NCI-H226 (cell line): ENCODE measurements around the gene GPD2.
"Not testable (repeated sequence)": the region's sequence is repeated elsewhere in the genome, so short reads cannot be mapped to it uniquely, and the experiment has no call there.

ENCODE experiments used
- DNase-seq: peaks from one replicate; pipeline ENCODE4 v3.0.0-alpha.2; 2015

Gene GPD2

DNA sequence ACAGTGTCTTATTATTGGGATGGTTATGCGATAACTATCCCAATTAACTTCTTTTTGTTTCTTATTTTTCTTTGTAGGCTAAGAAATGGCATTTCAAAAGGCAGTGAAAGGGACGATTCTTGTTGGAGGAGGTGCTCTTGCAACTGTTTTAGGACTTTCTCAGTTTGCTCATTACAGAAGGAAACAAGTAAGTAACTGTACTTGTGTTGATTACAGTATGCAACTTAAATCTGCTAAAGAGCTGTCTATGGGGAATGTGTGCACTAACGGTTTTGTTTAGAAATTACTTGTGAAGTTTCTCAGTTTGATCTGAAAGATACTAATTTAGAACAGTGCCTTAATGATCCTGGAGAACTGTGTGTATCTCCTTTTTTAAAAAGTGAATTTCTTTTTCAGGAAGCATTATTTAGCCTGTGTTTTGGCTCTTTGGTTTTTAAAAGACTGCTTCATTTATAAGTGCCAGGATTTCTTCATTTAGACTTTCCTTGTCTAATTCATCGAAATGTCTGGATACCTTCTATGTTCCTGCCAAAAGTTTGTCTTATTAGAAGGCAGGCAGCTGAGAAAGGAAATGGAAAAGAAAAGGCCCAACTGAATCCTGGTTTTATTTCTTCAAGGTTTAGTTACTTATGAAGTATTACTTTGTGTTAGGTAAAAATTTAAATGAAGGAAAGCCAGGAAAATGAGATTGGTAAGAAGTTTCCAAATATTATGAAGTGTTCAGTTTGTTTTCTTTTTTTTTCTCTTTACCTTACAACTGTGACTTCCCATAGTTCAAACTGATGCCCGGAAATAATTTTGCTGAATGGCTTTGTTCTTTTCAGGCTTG is 40.1 kb downstream of the GPD2 start:
- DNase-seq = no peak

DNA sequence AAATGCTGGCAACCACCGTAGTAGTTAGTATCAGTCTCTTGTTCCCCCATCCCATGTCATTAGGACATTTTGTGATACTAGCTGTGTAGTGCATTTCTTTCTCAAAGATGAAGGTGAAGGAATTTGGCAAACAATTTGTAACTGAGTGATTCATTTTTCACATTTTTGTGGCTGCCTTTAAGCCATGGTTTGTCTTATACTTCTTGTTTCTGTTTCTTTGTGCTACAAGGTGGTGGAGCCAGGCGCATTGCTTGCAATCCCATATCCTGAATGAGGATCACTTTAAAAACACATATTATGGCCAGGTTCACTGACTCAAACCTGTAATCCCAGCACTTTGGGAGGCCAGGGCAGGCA is 40.6 kb downstream of the GPD2 start:
- peak; percentile 69 for DNase-seq

DNA sequence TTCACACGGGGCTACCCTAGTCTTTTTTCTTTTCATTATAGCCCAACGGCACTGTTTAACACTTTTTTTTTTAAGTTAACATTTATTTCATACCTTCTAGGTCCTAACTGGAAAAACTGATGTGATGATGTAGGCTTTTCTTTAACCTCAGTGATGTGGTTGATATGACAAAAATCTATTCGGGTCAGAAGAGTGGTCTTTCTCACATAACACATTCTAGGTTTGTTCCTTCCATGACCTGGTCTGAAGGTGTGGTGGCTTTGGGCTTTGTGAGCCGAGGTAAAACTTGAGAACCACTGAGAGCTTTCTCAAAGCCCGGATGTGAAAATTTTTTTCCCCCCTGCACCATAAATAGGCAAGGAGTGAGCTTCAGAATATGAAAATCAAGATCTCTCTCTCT is 44.2 kb downstream of the GPD2 start:
- no peak for DNase-seq

DNA sequence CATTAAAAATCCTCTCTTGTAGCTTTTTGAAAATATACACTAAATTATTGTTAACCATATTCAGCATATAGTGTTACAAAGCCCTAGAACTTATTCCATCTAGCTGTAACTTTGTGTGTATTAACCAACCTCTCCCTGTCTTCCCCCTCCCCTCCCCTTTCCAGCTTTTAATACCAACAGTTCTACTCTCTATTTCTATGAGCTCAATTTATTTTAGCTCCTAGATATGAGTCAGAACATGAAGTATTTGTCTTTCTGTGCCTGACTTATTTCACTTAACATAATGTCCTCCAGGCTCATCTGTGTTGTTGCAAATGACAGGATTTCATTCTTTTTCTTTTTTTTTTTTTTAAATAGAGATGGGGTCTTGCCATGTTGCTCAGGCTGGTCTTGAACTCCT is 45.1 kb downstream of the GPD2 start:
- DNase-seq = no peak

DNA sequence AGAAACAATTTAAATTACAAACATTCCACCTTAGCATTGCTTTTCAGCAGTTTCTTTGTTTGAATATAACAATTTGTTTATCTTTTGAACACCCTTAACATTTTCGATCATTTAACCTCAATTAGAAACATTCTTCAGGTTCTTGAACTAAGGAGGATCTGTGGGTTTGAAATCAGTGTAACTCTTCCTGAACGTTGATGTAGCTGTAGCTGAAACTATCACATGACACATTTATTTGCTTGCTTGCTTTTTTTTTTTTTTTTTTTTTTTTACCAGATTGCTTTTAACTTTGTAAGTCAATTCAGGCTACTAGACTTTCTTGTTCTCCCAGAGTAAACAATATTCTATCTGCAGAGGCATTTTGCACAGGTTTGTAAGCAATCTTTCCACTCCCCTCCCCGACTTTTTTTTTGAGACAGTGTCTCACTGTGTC is 47.6 kb downstream of the GPD2 start:
- DNase-seq = no peak

DNA sequence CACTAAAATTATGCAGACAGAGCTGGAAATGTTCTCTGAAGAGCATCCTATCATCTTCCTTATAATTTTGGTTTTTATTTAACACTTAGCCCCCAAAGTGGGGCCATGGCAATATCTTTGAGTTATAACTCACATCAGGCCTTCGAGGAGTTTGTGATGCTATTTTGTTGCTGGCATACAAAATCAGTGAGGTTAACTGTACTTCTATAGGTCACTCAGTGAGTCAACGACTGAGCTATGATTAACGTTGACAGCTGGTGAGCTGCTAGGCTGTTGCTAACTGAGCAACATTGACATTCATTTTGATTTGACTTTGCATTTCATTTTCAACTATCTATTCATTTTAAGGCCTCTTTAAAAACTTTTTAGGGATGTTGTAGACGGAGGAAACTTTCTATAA is 50.0 kb downstream of the GPD2 start:
- DNase-seq = peak; percentile 46

DNA sequence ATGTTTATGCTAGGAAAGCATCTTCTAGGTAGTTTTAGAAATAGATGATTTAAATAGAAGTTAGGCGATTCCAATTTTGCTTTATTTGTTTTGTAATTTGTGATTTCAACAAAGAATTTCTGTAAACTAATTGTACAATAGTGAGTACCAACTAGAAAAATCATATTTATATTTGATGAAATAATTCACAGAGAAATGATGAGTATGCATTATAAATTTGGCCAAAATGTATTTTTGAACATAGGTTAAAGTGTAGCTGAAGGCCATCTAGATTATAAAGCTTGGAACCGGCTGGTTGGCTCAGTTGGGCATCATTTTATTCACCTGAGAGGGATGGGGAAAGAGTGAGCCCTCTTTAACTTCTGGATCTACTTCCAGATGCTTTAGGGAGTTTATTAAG is 50.4 kb downstream of the GPD2 start:
- DNase-seq = no peak

DNA sequence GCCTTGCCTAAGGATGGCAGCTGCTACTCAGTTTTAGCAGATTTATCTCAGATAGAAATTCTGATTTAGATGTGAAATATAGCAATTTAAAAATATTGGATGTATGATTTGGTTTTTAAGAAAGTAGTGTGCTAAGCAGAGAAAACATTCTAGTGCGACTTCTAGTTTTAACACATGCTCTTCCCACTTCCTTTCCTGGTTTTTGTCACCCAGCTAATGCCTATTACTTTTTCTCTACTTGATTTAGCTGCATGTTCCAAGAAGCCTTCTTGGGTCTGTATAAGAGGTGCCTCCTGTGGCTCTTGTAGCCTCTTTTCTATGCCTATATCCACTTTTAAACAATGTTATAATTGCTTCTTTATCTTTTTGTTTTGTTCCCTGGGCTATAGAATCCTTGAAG is 53.0 kb downstream of the GPD2 start:
- no peak for DNase-seq

DNA sequence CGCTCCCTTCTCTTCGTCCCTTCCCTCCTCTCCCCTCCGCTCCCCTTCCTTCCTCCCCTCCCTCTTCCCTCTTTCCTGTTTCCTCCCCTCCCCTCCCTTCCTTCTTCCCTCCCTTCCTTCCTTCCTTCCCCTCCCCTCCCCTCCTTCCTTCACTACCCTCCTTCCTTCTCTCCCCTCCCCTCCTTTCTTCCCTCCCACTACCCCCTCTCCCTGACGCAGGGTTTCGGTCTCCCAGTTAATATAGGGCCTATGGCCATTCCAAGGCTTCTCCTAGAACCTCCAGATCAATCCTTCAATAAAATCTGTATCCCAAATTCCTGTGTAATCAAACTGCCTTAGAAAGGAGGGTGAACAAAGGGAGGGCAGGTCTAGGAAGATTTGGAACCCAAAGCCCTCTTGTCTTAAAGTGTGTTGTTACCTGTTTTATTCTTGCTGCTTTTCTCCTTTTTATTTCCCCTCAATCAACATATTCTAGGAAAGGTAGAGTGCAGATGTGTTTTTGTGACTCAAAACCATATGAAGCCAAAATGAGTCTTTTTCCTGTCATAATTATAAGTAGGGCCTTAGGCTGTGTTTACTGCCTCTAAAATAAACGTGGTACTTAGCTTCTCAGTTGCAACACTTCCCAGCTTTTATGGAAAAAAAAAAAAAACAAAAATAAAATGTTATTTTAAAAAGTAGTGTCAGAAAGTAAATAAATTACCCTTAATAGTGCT is 53.7 kb downstream of the GPD2 start:
- DNase-seq = no peak

DNA sequence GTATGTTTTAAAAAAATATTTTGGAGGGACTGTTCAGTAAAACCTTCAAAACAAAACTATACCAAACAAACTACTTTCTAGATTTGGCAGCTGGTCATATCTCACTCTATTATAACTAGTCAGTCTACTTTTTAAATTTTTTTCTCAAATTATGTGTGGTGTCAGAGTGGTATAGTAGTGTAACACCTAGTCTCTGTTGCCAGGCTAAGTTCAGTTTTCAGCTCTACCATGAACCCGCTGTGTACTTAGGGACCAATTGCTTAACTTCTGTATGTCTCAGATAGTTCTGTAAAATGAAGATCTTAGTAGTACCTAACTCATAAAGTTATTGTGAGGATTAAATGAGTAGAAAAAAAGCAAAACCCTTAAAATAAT is 54.3 kb downstream of the GPD2 start:
- no peak for DNase-seq

DNA sequence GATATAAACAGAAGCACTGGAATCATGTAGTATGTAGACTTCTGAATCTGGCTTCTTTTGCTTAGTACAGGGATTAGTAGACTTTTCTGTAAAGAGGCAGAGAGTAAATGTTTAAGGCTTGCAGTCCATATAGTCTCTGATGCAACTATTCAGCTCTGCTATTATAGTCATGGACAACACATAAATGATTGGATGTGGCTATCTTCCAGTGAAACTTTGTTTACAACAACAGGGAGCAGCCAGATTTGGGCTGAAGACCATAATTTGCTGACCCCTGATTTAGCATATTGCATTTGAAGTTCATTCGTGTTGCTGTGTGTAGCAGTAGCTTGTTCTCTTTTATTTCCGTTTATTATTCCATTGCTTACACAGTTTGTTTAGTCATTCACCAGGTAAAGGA is 55.0 kb downstream of the GPD2 start:
- DNase-seq = no peak

DNA sequence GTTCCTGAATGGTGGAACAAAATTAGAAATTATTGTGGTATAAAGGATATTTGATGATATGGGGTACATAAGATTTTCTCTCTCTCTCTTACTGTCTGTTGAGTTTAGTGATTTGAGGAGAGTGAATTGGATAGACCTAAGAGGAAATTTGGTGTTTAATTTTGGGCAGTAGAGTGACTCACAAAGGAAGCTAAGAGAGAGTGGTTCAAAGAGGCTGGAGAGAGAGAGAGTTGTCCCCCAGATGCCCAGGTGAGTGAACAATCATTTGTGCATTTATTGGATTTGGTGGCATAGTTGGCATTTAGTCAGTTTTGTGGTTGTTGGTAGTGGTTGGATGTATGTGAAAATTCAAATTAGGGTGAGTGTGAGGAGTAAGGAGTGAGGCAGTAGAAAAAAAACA is 56.8 kb downstream of the GPD2 start:
- DNase-seq = no peak

DNA sequence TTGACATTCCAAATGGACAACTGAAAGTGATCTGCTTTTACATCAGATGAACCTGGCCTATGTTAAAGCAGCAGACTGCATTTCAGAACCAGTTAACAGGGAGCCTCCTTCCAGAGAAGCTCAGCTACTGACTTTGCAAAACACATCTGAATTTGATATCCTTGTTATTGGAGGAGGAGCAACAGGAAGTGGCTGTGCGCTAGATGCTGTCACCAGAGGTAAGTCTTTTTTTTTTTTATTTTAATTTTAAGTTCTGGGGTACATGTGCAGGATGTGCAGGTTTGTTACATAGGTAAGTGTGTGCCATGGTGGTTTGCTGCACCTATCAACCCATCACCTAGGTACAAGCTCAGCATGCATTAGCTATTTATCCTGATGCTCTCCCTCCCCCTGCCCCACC is 59.8 kb downstream of the GPD2 start:
- not testable (repeated sequence) for DNase-seq

DNA sequence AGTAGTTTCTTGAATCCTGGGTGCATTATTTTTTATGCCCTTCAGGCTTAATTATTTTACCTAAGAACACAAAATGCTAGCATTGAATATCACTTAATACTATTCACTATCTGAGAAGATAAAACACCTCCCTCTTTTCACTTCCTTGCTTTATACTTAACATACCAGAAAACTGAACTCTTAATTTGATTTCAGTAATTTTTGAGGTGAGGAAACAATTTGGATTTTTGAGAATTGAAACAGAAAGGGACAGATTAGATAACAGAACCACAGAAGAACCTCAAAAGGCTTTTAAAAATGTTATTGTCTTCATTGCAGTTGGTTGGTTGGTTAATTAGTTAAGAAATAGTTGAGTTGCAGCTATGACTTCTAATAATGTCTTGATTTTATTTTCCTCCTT is 69.5 kb downstream of the GPD2 start:
- DNase-seq = no peak

DNA sequence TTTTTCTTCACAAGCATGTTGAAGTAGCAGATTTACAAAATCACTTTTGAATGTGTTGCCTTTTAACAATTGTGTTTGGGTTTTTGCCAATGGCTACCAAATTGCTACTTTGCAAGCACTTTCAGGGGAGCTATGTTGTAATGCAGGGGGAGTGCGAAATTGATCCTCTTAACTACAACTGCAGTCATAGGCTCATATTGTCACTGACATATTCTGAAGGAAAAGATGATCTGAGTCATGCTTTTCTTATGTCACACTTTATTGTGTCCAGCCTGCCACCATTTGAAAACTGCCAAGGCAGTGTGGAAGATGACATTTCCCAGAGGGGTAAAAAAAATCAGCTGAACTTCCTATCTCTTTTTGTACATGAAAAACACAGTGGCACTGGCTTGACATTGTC is 74.9 kb downstream of the GPD2 start:
- no peak for DNase-seq

DNA sequence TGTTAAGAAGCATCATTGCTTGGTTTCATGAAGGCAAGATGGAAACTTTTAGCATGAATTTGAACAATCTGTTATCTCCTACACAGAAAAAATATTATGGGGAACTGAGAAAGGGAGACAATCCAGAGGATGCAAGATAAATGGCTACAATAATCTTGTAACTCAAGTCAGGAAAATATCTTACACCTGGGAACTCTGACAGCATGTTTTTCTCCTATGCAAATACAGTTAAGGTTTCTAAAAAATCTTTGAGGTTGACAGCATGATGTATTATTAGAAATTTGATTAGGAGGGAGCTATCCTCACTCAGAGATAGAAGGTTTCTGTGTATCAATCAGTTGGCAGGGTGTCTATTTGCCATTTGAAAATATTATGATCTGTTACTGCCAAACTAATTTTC is 75.6 kb downstream of the GPD2 start:
- no peak for DNase-seq

DNA sequence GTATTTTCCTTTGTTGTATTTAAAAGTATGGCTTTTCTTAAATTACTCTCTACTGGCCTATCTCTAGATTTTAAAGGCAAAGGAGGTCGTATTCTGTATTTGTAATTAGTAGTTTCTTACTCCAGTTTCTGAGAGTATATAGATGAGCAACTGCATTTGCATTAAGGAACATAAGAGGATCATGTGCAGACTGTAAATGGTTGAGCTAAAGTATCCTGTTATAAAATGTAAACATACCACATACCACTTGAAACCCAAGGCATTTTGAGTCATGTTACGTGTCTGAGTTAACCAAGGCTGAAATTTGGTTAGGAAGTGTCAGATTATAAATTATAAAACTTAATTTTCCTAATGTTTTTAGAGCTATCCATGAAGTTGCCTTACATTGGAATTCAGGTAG is 76.3 kb downstream of the GPD2 start:
- DNase-seq = no peak

DNA sequence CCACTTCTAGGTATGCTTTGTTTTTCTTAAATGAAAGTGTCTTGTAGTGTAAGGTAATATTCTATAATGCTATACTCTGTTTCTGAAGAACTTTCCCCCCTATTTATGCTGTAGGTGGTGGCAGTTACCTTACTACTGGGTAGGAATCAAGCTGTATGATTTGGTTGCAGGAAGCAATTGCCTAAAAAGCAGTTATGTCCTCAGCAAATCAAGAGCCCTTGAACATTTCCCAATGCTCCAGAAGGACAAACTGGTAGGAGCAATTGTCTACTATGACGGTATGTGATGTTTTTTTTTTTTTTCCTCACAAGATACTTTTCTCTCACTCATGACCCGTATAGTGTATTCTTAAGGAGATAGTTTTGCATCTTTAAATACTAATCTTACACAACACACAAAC is 77.0 kb downstream of the GPD2 start:
- no peak for DNase-seq

DNA sequence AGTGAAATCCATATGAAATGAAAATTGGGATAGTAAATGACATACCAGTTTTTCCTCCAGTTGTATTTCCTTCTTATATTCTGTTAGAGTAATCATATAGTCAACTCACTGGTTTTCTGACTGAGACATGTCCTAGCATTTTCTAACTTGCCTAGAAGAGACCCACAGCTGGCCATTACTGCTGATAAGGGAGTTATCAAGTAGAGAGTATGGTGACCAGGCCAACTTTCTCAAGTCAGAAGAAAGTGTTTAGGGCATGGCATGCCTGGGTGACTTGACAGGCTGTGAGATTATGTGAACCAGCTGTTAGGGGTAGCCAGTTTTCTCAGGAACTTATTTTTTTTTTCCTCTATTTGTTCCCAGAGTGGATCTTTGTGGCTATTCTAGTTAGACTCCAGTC is 81.2 kb downstream of the GPD2 start:
- no peak for DNase-seq

DNA sequence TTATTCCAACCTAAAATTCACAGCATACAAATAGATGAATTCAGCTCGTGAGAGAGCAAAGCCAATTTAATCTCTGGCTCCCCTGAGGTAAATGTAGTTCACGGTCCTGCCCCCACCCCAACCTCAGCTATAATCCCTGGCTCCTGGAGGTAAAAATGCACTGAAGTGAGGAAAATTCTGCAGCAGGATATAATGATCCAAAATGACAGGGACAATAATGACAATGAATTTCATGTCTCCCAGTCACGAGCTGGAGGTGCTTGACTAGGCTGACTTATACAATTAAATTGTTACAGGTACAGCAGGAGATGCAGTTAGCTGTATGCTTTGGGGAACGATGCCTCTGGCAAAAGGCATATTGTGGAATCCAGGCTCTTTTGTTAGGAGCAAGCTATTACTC is 82.0 kb downstream of the GPD2 start:
- DNase-seq = no peak

DNA sequence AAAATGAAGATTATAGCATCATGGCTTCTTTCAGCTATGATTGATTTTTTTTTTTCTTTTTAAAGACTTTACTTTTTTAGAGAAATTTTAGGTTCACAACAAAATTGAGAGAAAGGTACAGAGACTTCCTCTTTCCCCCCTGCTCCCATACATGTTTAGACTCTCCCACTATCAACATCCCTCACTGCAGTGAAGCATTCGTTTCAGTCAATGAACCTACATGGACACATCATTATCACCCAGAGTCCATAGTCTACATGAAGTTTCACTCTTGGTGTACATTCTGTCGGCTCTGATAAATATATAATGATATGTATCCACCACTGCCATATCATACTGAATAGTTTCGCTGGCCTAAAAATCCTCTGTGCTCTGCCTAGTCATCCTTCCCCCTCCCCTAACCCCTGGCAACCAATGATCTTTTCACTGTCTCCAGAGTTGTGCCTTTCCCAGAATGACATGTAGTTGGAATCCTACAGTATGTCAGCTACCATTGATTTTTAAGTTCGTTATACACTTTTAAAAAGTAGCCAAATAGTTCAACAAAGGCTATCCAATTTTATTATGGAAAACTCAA is 86.8 kb downstream of the GPD2 start:
- no peak for DNase-seq

DNA sequence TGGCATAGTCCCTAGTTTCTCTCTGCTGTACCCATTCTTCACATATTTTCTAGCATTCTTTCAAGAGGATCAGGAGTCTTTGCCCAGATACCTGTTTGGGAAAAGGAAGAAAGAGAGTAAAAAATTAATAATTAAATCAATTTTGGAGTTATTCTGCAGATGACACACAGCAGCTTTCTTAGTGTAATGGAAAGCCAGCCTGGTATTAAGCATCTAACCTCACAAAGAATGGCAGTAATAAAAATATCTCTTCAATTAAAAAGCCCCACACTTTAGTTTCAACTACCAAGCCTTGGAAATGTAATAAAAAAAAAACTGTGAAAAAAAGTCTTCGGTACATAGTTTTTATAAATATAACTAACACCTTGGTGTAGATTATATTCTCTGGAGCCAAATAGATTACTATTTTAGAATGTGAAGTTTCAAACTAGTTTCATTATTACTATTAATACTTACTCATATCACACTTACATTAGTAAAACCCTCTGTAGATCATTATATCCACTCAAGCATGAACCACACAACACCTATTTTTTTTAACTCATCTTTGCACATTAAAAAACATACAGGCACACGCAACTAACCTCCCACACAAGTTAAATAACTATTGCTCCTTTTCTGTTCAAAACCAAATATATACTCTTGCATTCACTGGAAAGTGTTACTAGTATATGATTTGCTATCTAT is 90.9 kb downstream of the GPD2 start:
- DNase-seq = no peak

DNA sequence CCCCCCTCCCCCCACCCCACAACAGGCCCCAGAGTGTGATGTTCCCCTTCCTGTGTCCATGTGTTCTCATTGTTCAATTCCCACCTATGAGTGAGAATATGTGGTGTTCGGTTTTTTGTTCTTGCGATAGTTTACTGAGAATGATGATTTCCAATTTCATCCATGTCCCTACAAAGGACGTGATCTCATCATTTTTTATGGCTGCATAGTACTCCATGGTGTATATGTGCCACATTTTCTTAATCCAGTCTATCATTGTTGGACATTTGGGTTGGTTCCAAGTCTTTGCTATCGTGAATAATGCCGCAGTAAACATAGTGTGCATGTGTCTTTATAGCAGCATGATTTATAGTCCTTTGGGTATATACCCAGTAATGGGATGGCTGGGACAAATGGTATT is 92.4 kb downstream of the GPD2 start:
- not testable (repeated sequence) for DNase-seq

DNA sequence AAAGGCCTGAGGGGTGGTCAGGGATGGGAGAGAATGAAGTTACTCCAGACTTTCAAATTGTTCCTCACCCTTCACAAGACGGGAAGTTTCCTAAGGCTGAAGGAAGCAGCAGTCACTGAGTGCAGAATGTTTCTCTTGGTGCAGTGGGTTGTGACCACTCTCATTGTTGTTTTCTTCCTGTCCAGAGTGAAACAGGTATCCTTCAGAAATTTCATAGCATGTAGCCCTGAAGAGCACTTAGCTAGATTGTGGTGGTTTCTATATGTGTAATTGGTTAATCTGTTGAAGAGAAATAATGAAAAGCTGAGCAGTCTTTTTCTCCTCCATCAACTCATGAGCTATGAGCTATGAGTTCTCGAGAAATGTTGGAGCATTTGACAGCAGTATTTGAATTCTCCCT is 96.8 kb downstream of the GPD2 start:
- DNase-seq = no peak
